Measurements from ENCODE around the gene EIF2B2. TPM values are rescaled to one million over a fixed set of nuclear protein-coding genes. Genes with fewer than 3 reads are reported as not detected.

Gene EIF2B2
- total RNA-seq, 1 experiment from 2014 or later: 139 TPM

GRCh38 chr14:74954232-74954946 lies 48.3 kb upstream of the EIF2B2 start:
- H3F3A ChIP-seq (ENCODE audit: insufficient read depth, low read depth): peaks cover 11% of the 10 kb centered on the region; the same call in 1 of the 2 replicates
- no peak overlapping the region for H2AFZ ChIP-seq
- no peaks in the 10 kb centered on the region for H3K36me3 ChIP-seq (ENCODE audit: low read depth)
- no peaks in the 10 kb centered on the region for H3K79me2 ChIP-seq (ENCODE audit: low read depth)
- no peak overlapping the region for H3K27ac ChIP-seq
- ChIA-PET CTCF (interaction anchor here (1.3 to 1.4 kb wide), 2 partner anchors 9 to 48 kb away, joined by 3 to 5 read pairs; no protein-coding TSS in a partner anchor), POLR2A (ENCODE audit: unreplicated experiment) (interaction anchor here (0.6 kb wide), 3 partner anchors 16 to 49 kb away, joined by 3 to 4 read pairs (median 3); no protein-coding TSS in a partner anchor)
- intact Hi-C loops (cut with micrococcal nuclease; ENCODE audit: unreplicated experiment): loop anchor here (2.0 kb wide), 1 partner anchor 48 kb away; the partner anchor contains the start of gene EIF2B2
- H3K4me3 ChIP-seq: no peak overlapping the region
- no TSS peak for BruUV-seq (replicated peaks)
- TF ChIP-seq, protein P1, sequence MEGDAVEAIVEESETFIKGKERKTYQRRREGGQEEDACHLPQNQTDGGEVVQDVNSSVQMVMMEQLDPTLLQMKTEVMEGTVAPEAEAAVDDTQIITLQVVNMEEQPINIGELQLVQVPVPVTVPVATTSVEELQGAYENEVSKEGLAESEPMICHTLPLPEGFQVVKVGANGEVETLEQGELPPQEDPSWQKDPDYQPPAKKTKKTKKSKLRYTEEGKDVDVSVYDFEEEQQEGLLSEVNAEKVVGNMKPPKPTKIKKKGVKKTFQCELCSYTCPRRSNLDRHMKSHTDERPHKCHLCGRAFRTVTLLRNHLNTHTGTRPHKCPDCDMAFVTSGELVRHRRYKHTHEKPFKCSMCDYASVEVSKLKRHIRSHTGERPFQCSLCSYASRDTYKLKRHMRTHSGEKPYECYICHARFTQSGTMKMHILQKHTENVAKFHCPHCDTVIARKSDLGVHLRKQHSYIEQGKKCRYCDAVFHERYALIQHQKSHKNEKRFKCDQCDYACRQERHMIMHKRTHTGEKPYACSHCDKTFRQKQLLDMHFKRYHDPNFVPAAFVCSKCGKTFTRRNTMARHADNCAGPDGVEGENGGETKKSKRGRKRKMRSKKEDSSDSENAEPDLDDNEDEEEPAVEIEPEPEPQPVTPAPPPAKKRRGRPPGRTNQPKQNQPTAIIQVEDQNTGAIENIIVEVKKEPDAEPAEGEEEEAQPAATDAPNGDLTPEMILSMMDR (conservative IDR thresholded peaks at IDR 0.05): no peak
- TF ChIP-seq EZH2 (IDR thresholded peaks at IDR 0.05; ENCODE audit: low read depth): no peak
- H3K9me2 ChIP-seq (ENCODE audit: insufficient read depth): no peaks in the 10 kb centered on the region
- peak overlapping the region; percentile 92 for H3K4me2 ChIP-seq
- H3K4me1 ChIP-seq (replicated peaks; ENCODE audit: insufficient read depth): peaks cover 8% of the 10 kb centered on the region
- H4K20me1 ChIP-seq (ENCODE audit: insufficient read depth): no peaks in the 10 kb centered on the region
- H3K9me3 ChIP-seq (ENCODE audit: insufficient read depth, low read depth): no peaks in the 10 kb centered on the region
- H3K27me3 ChIP-seq (ENCODE audit: insufficient read depth, low read depth): peaks cover 5% of the 10 kb centered on the region; the same call in 1 of the 2 replicates
- DNase-seq: peak in 1 of 2 experiments; percentile 48

- ChIA-PET POLR2A (ENCODE audit: unreplicated experiment) (interaction anchor here (0.6 to 1.0 kb wide), 8 partner anchors 9 to 328 kb away, joined by 3 to 7 read pairs (median 4); partner anchors contain the start of gene ZC2HC1C), CTCF (interaction anchor here (0.7 to 0.8 kb wide), 3 partner anchors 8 to 338 kb away, joined by 3 to 4 read pairs (median 3); no protein-coding TSS in a partner anchor)
- Histone ChIP-seq H3K36me3 (ENCODE audit: low read depth) (no peaks in the 10 kb centered on the region), H3K4me3 (peak overlapping the region; percentile 66), H4K20me1 (ENCODE audit: insufficient read depth) (no peaks in the 10 kb centered on the region), H3F3A (ENCODE audit: insufficient read depth, low read depth) (peaks cover 11% of the 10 kb centered on the region; the same call in 1 of the 2 replicates), H3K27ac (no peak overlapping the region), H3K4me1 (replicated peaks; ENCODE audit: insufficient read depth) (peaks cover 13% of the 10 kb centered on the region), H3K9me2 (ENCODE audit: insufficient read depth) (no peaks in the 10 kb centered on the region), H3K79me2 (ENCODE audit: low read depth) (no peaks in the 10 kb centered on the region), H3K9me3 (ENCODE audit: insufficient read depth, low read depth) (no peaks in the 10 kb centered on the region), H3K27me3 (ENCODE audit: insufficient read depth, low read depth) (peaks cover 5% of the 10 kb centered on the region; the same call in 1 of the 2 replicates), H3K4me2 (peak overlapping the region; percentile 92), H2AFZ (peak overlapping the region; percentile 89)
- TSS peak; percentile 55 for BruUV-seq (replicated peaks)
- no peak for DNase-seq
- intact Hi-C loops (cut with micrococcal nuclease; ENCODE audit: unreplicated experiment): loop anchor here (2.0 kb wide), 1 partner anchor 48 kb away; the partner anchor contains the start of gene EIF2B2
- TF ChIP-seq, protein P1 (conservative IDR thresholded peaks at IDR 0.05): no peak
- no peak for TF ChIP-seq EZH2 (IDR thresholded peaks at IDR 0.05; ENCODE audit: low read depth)
These were observed 47.8 kb upstream of the EIF2B2 start for GRCh38 chr14:74954947-74955228.

- H3K4me3 ChIP-seq: peak within 1 kb of the TSS; percentile 66
- H3K27ac ChIP-seq: no peak within 1 kb of the TSS
- H3K79me2 ChIP-seq (ENCODE audit: low read depth): no peaks in the 10 kb centered on the region
- H3K27me3 ChIP-seq (ENCODE audit: insufficient read depth, low read depth): peaks cover 5% of the 10 kb centered on the region; the same call in 1 of the 2 replicates
- ChIA-PET POLR2A (ENCODE audit: unreplicated experiment) (interaction anchor here (0.6 to 1.0 kb wide), 9 partner anchors 8 to 389 kb away, joined by 3 to 7 read pairs (median 4); partner anchors contain the start of gene ZC2HC1C), CTCF (interaction anchor here (0.7 to 0.8 kb wide), 3 partner anchors 9 to 337 kb away, joined by 3 to 4 read pairs (median 3); no protein-coding TSS in a partner anchor)
- intact Hi-C loops (cut with micrococcal nuclease; ENCODE audit: unreplicated experiment): loop anchor here (2.0 kb wide), 1 partner anchor 47 kb away; the partner anchor contains the start of gene EIF2B2
- peaks cover 11% of the 10 kb centered on the region; the same call in 1 of the 2 replicates for H3F3A ChIP-seq (ENCODE audit: insufficient read depth, low read depth)
- TF ChIP-seq, protein P1 (conservative IDR thresholded peaks at IDR 0.05): no peak
- no peak for TF ChIP-seq EZH2 (IDR thresholded peaks at IDR 0.05; ENCODE audit: low read depth)
- no peaks in the 10 kb centered on the region for H4K20me1 ChIP-seq (ENCODE audit: insufficient read depth)
- peak; percentile 49 to 86 for DNase-seq
- peak within 1 kb of the TSS; percentile 89 for H2AFZ ChIP-seq
- peaks cover 19% of the 10 kb centered on the region for H3K4me1 ChIP-seq (replicated peaks; ENCODE audit: insufficient read depth)
- no peaks in the 10 kb centered on the region for H3K36me3 ChIP-seq (ENCODE audit: low read depth)
- no TSS peak for BruUV-seq (replicated peaks)
- H3K9me3 ChIP-seq (ENCODE audit: insufficient read depth, low read depth): no peaks in the 10 kb centered on the region
- peak within 1 kb of the TSS; percentile 92 for H3K4me2 ChIP-seq
- no peaks in the 10 kb centered on the region for H3K9me2 ChIP-seq (ENCODE audit: insufficient read depth)
These were observed 47.3 kb upstream of the EIF2B2 start, which contains the start of gene PGF for GRCh38 chr14:74955229-74956026. PGF (minus strand) TSS chr14:74955597; CDS start chr14:74955242, 355 bp downstream.

Data from PC-9 (cell line).